T-helper 1 cell (primary cell): ENCODE measurements around the gene PSPH.

ENCODE experiments used
- DNase-seq, 5 donors: peaks; one replicate each; pipeline ENCODE4 v3.0.0-alpha.2; 2012 to 2020

PSPH gene

GRCh38 chr7:55996856-55997500 is 54.3 kb downstream of the PSPH start:
- DNase-seq: no peak

GRCh38 chr7:55992346-55992745 is 58.9 kb downstream of the PSPH start:
- DNase-seq: no peak

DNA sequence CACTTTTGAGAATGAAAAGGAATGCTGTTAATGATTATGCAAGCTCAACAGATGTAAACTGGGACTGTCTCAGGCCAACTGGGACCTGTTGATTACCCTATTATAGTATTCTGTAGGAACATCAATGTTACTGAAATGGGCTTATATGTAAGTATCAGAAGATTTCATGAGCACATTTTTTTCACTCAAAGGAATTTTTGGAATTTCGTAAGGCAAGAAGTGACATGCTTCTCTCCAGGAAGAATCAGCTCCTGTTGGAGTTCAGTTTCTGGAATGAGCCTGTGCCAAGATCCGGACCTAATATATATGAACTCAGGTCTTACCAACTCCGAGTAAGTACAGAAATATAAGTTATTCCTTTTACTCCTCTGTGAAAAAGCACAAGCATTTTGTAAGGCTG is 67.7 kb downstream of the PSPH start:
- DNase-seq: no peak

DNA sequence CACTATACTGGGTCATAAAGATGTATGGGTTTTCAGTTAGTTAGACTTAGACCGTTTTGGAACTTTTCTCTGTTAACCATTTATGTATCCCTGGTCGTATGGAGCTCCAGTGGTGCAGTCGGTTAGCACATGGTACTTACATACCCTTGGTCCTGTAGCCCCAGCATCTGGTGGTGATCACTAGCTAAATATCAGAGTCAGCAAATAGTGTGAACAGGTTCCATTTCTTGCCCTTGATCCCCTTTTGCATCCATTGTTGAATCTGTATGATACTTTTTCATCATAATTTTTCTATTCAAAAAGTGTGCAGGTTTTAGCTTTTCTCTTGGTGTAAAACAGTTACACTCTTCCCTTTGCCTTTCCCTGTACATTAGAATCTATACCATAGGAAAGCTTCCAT is 71.0 kb downstream of the PSPH start:
- DNase-seq: no peak

DNA sequence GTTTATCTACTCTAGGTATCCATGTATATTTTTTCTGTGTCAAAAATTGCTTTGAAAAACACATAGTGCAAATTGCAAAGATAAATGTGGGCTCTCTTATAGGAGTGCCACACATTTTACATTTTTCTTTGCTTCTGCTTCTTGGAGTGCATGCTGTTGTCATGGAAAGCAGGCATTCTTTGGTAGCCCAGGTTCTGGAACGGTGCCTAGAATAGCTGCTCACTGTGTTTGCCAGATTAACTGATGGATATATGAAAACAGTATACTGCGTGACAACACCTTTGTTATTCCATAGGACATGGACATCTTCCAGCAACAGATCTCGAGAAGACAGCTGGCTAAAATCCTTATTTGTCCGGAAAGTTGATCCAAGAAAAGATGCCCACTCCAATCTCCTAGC is 73.4 kb downstream of the PSPH start:
- no peak for DNase-seq

- DNase-seq: no peak
Observed at GRCh38 chr7:55975988-55976633, 75.1 kb downstream of the PSPH start.

- DNase-seq: no peak
Observed at GRCh38 chr7:55973747-55974250, 77.4 kb downstream of the PSPH start.

GRCh38 chr7:55970978-55971377 is 80.3 kb downstream of the PSPH start:
- no peak for DNase-seq

DNA sequence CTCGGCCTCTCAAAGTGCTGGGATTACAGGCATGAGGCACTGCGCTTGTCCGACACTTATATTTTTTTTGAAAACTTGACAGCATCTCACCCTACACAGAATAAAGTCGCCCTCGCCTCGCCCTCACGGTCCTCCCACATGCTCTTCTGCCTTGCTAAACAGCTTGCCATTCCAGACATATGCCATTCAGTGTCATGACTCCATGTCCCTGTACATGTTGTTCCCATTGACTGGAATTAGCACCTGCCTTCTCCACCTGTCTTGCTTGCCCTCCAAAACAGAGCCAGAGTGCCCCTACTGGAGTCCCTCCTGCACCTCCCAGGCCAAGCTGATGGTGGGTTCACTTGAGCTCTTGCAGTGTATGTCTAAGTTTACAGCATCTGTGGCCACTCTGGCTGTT is 80.7 kb downstream of the PSPH start:
- no peak for DNase-seq

- DNase-seq: no peak
Observed at GRCh38 chr7:55969391-55969790, 81.9 kb downstream of the PSPH start.

DNA sequence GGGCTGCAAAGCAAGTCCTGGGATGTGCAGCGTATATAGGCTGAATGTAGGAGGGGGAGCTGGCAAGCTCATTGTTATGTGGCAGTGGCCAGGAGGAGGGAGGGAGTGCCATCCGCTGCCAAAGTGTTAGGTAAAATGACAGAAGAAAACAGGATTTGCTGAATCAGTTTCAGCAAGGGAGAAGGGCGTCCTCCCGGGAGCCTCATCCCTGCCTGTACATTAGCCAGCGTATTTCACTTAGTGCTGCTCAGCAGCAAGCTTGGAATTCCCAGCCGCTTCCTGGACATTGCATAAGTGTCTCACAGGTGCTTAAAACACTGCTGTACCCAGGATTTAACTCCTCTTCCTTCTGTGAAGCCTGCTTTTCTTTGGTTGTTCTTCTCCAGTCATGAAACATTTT is 84.4 kb downstream of the PSPH start:
- no peak for DNase-seq

DNA sequence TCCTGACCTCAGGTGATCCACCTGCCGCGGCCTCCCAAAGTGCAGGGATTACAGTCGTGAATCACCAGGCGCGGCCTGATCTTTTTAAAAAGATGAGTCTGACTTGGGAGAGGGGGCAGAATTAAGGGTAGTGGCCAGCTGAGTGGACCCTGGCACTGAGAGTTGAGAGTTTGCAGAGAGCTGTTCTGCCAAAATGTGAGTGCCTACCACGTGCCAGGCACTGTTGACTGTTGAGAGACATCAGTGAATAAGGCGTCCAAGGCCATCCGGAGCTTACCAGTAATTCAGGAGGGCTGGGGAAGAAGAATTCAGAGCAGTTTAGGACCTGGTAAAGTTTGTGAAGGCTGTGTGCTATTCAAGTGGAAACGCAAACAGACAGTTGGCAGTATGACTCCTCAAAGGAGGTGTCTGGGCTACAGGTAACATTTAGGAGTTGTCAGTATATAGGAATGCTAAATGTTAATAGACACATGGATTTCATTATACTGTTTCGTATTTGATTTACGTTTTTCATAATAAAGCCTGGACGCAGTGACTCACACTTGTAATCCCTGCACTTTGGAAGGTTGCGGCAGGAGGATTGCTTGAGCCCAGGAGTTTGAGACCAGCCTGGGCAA is 85.3 kb downstream of the PSPH start:
- DNase-seq: no peak

DNA sequence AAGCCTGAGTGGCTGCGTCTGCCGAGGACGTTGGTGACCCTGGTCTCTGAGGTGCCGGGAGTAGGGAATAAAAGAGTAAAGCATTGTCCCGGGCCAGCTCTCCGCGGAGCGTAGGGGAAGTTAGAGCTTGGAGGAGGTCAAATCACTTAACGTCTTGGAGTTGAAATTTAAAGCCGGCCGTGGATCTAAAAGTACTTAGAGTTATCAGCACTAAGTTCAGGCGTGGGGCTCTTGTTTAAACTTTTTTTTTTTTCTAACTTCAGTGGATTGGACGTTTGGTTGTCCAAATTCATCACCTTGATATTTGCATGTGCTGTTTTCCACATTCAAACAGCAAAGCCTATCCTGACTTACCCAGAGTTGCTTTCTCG is 86.2 kb downstream of the PSPH start:
- DNase-seq: peak in 1 of 5 donors; percentile 33

DNA sequence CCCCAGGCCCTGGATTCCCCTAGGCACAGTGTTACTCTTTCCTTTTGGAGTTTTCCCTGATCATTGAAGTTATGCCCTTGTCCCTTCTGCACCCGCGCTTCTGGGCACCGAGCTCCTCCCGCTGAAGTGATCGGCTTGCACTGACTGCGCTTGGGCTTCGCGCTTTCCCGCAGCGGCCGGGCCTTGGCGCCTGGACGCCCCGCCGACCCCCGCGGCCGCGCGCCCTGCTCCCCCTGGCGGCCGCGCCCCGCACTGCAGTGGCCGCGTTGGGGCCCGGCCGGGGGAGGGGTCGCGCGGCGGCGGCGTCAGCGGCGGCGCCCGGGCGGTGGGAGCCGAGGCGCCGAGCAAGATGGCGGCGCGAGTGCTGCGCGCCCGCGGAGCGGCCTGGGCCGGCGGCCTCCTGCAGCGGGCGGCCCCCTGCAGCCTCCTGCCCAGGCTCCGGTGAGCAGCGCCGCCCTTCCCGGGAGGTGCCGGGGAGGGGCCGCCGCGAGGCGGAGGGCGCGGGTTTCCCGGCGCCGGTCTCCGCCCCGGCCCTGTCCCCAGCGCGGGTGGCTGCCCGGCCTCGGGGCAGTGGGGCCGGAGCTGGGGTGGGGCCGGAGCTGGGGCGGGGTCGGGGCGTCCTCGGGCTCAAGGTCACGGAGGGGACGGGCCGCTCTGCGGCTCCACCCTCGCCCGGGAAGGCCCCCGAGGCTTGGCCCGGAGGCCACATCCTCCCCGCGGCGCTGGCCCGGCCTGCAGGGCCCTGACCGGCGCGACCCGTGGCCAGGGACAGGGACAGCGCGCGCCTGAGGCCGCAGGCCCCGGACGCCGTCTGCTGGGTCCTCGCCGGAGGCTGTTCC is 86.8 kb downstream of the PSPH start, which contains the start of gene NIPSNAP2:
Gene NIPSNAP2, plus strand, starts transcription at position 325 of the 839 bp plus-strand sequence. Its CDS starts 25 bp downstream, at position 350.
- peak; percentile 28 to 74 (median 43) for DNase-seq

- DNase-seq: no peak
Observed at GRCh38 chr7:55963584-55964168, 87.6 kb downstream of the PSPH start.

GRCh38 chr7:55962014-55962413 is 89.2 kb downstream of the PSPH start:
- DNase-seq: no peak
